HEK293 (cell line): ENCODE data around the gene MSANTD3.
A peak's percentile ranks its signal among the peaks of the same experiment; 100 is the strongest.

Experiments
- CTCF ChIA-PET: fragments of 350-600 bp; formaldehyde crosslinking; extraction: SDS; loops from one replicate; lab custom pipeline; 2021; ENCODE audit warnings: antibody characterized with exemption; lab: Yijun Ruan, JAX
- POLR2A ChIA-PET: fragments of 300-600 bp; formaldehyde crosslinking; extraction: SDS; loops from one replicate; lab custom pipeline; 2020; ENCODE audit warnings: antibody characterized with exemption, inconsistent platforms; lab: Yijun Ruan, JAX
- H3K27ac ChIP-seq: fragments of 200-500 bp; sonication (Bioruptor generic); 2 replicates; pipeline ENCODE4 v1.5.1; 2014; ENCODE audit warnings: low read depth, low read length, control low read depth, inconsistent platforms; ENCODE audit errors: extremely low read depth
- H3K36me3 ChIP-seq, 2 experiments: fragments of 200-500 bp in 1 of 2; sonication (Bioruptor generic) in 1 of 2; 1 replicate in 1 of 2; 2 replicates in 1 of 2; pipeline ENCODE4 v1.5.1; 2014 to 2017; ENCODE audit warnings: inconsistent platforms in 2 of 2, low read length in 2 of 2; ENCODE audit not compliant: control insufficient read depth in 2 of 2, insufficient read depth in 1 of 2
- H3K4me1 ChIP-seq: fragments of 200-500 bp; sonication (Bioruptor generic); 2 replicates; pipeline ENCODE4 v1.5.1; 2014; ENCODE audit warnings: mild to moderate bottlenecking, low read length, inconsistent platforms; ENCODE audit not compliant: control insufficient read depth, insufficient read depth
- H3K4me3 ChIP-seq: 2 replicates; pipeline ENCODE4 v1.5.1; 2011; ENCODE audit warnings: low read depth, mild to moderate bottlenecking, control low read depth, low read length, moderate library complexity
- H3K9me3 ChIP-seq: fragments of 200-500 bp; sonication (Bioruptor generic); 2 replicates; pipeline ENCODE4 v1.5.1; 2014; ENCODE audit warnings: low read depth, low read length, inconsistent platforms; ENCODE audit not compliant: control insufficient read depth, insufficient read depth
- GLIS2 ChIP-seq: fragments of 450-650 bp; formaldehyde crosslinking; IDR thresholded peaks from 2 replicates; pipeline ENCODE4 v1.5.1; 2016; ENCODE audit warnings: missing biosample characterization, missing genetic modification characterization
- KLF9 ChIP-seq: fragments of 450-650 bp; formaldehyde crosslinking; IDR thresholded peaks from 2 replicates; pipeline ENCODE4 v1.5.1; 2016; ENCODE audit warnings: missing biosample characterization, missing genetic modification characterization, low read depth
- OVOL3 ChIP-seq: fragments of 450-650 bp; formaldehyde crosslinking; IDR thresholded peaks from 2 replicates; pipeline ENCODE4 v1.5.1; 2016; ENCODE audit warnings: missing biosample characterization, missing genetic modification characterization
- PATZ1 ChIP-seq: fragments of 450-650 bp; formaldehyde crosslinking; IDR thresholded peaks from 2 replicates; pipeline ENCODE4 v1.5.1; 2016; ENCODE audit warnings: missing biosample characterization, missing genetic modification characterization
- PRDM10 ChIP-seq: fragments of 450-650 bp; formaldehyde crosslinking; IDR thresholded peaks from 2 replicates; pipeline ENCODE4 v1.5.1; 2016; ENCODE audit warnings: missing biosample characterization, missing genetic modification characterization
- PRDM4 ChIP-seq: fragments of 450-650 bp; formaldehyde crosslinking; IDR thresholded peaks from 2 replicates; pipeline ENCODE4 v1.5.1; 2017; ENCODE audit warnings: missing biosample characterization, missing genetic modification characterization
- SP2 ChIP-seq: fragments of 450-650 bp; formaldehyde crosslinking; IDR thresholded peaks from 2 replicates; pipeline ENCODE4 v1.5.1; 2016; ENCODE audit warnings: missing biosample characterization, missing genetic modification characterization
- ZBTB6 ChIP-seq: fragments of 450-650 bp; formaldehyde crosslinking; IDR thresholded peaks from 2 replicates; pipeline ENCODE4 v1.5.1; 2017; ENCODE audit warnings: missing biosample characterization, missing genetic modification characterization
- ZBTB8A ChIP-seq: fragments of 450-650 bp; formaldehyde crosslinking; IDR thresholded peaks from 2 replicates; pipeline ENCODE4 v1.5.1; 2016; ENCODE audit warnings: missing biosample characterization, missing genetic modification characterization
- ZNF133 ChIP-seq: fragments of 450-650 bp; formaldehyde crosslinking; IDR thresholded peaks from 2 replicates; pipeline ENCODE4 v1.5.1; 2016; ENCODE audit warnings: missing biosample characterization, missing genetic modification characterization
- ZNF280D ChIP-seq: fragments of 450-650 bp; formaldehyde crosslinking; IDR thresholded peaks from 2 replicates; pipeline ENCODE4 v1.5.1; 2016; ENCODE audit warnings: missing biosample characterization, missing genetic modification characterization
- ZNF335 ChIP-seq: fragments of 450-650 bp; formaldehyde crosslinking; conservative IDR thresholded peaks from 2 replicates; pipeline ENCODE4 v1.5.1; 2016; ENCODE audit warnings: missing biosample characterization, missing genetic modification characterization
- ZNF394 ChIP-seq: fragments of 450-650 bp; formaldehyde crosslinking; IDR thresholded peaks from 2 replicates; pipeline ENCODE4 v1.5.1; 2016; ENCODE audit warnings: missing biosample characterization, missing genetic modification characterization, mild to moderate bottlenecking, moderate library complexity, borderline replicate concordance
- ZNF423 ChIP-seq: fragments of 450-650 bp; formaldehyde crosslinking; IDR thresholded peaks from 2 replicates; pipeline ENCODE4 v1.5.1; 2016; ENCODE audit warnings: missing biosample characterization, missing genetic modification characterization
- ZNF501 ChIP-seq: fragments of 450-650 bp; formaldehyde crosslinking; IDR thresholded peaks from 2 replicates; pipeline ENCODE4 v1.5.1; 2016; ENCODE audit warnings: missing biosample characterization, missing genetic modification characterization
- ZNF555 ChIP-seq: fragments of 450-650 bp; formaldehyde crosslinking; conservative IDR thresholded peaks from 2 replicates; pipeline ENCODE4 v1.5.1; 2017; ENCODE audit warnings: missing biosample characterization, mild to moderate bottlenecking, missing genetic modification characterization, inconsistent platforms
- ZNF629 ChIP-seq: fragments of 450-650 bp; formaldehyde crosslinking; IDR thresholded peaks from 2 replicates; pipeline ENCODE4 v1.5.1; 2017; ENCODE audit warnings: missing biosample characterization, missing genetic modification characterization
- ZSCAN18 ChIP-seq: fragments of 450-650 bp; formaldehyde crosslinking; IDR thresholded peaks from 2 replicates; pipeline ENCODE4 v1.5.1; 2016; ENCODE audit warnings: missing biosample characterization, missing genetic modification characterization
- ZSCAN4 ChIP-seq: fragments of 450-650 bp; formaldehyde crosslinking; IDR thresholded peaks from 2 replicates; pipeline ENCODE4 v1.5.1; 2017; ENCODE audit warnings: missing biosample characterization, missing genetic modification characterization
- ZXDB ChIP-seq: fragments of 450-650 bp; formaldehyde crosslinking; IDR thresholded peaks from 2 replicates; pipeline ENCODE4 v1.5.1; 2016; ENCODE audit warnings: missing biosample characterization, missing genetic modification characterization

The MSANTD3 gene

GRCh38 chr9:100426530-100427365 lies at the start of gene MSANTD3:
TSS of gene MSANTD3 (plus strand) at chr9:100427143. CDS start at chr9:100441939, 14,796 bp downstream.
- Histone ChIP-seq H3K4me3 (peak within 1 kb of the TSS; percentile 76), H3K9me3 (no peaks in the 10 kb centered on the region), H3K4me1 (peaks cover 10% of the 10 kb centered on the region; the same call in 1 of the 2 replicates), H3K27ac (peak within 1 kb of the TSS; percentile 88), H3K36me3 (no peaks in the 10 kb centered on the region)
- CTCF ChIA-PET = interaction anchor here (0.6 to 4.2 kb wide), 8 partner anchors 10 to 175 kb away, joined by 3 to 26 read pairs (median 4); no protein-coding TSS in a partner anchor
- POLR2A ChIA-PET = interaction anchor here (1.1 to 1.5 kb wide), 3 partner anchors 11 to 75 kb away, joined by 3 to 10 read pairs (median 10); partner anchors contain the start of gene TEX10
- peak; percentile 64 for TF ChIP-seq PATZ1 (tag by site-specific recombination)
- 0 out of 2 replicates have a peak, but pooled peaks have one; percentile 39 for TF ChIP-seq ZNF501 (tag by site-specific recombination)
- TF ChIP-seq KLF9 (tag by site-specific recombination) = 0 out of 2 replicates have a peak, but pooled peaks have one; percentile 39
- peak; percentile 65 for TF ChIP-seq ZNF335 (tag by site-specific recombination)
- peak; percentile 28 for TF ChIP-seq ZNF629 (tag by site-specific recombination)
- TF ChIP-seq ZBTB8A = peak; percentile 56; the same call in 1 of the 2 replicates
- 0 out of 2 replicates have a peak, but pooled peaks have one; percentile 21 for TF ChIP-seq ZXDB (tag by site-specific recombination)
- TF ChIP-seq GLIS2 = 0 out of 2 replicates have a peak, but pooled peaks have one; percentile 30
- peak; percentile 86 for TF ChIP-seq PRDM10 (tag by site-specific recombination)
- TF ChIP-seq OVOL3 (tag by site-specific recombination) = no peak
- TF ChIP-seq ZSCAN18 = no peak
- TF ChIP-seq ZNF555 = no peak
- TF ChIP-seq ZNF280D = no peak
- peak; percentile 63 for TF ChIP-seq ZSCAN4
- no peak for TF ChIP-seq ZNF133
- TF ChIP-seq ZBTB6 (tag by site-specific recombination) = no peak
- no peak for TF ChIP-seq ZNF423
- TF ChIP-seq ZNF394 (tag by site-specific recombination) = peak; percentile 13; the same call in 1 of the 2 replicates
- TF ChIP-seq SP2 = peak; percentile 23; the same call in 1 of the 2 replicates
- peak; percentile 73 for TF ChIP-seq PRDM4
